ENCODE data around the gene HIPK3. TPM values are rescaled to one million over a fixed set of nuclear protein-coding genes. Genes with fewer than 3 reads are reported as not detected.
A peak's percentile ranks its signal among the peaks of the same experiment; 100 is the strongest.

Gene HIPK3
- total RNA-seq, 4 donors from 2014 or later: 233 to 345 (median 278) TPM

GRCh38 chr11:33329705-33330329, 72.6 kb downstream of the HIPK3 start:
- no peak for TF ChIP-seq CTCF (IDR thresholded peaks at IDR 0.05)
- DNase-seq (ENCODE audit: low spot score) (no peak), ATAC-seq (ENCODE audit: low FRiP score) (peak; percentile 41)

GRCh38 chr11:33333816-33334215, 76.6 kb downstream of the HIPK3 start:
- DNase-seq (ENCODE audit: low spot score) (no peak), ATAC-seq (ENCODE audit: low FRiP score) (no peak)
- no peak for TF ChIP-seq CTCF (IDR thresholded peaks at IDR 0.05)

- no peak for ATAC-seq (ENCODE audit: low FRiP score)
- DNase-seq (ENCODE audit: low spot score): no peak
- no peak for TF ChIP-seq CTCF (IDR thresholded peaks at IDR 0.05)
Measured at GRCh38 chr11:33334627-33335026, 77.4 kb downstream of the HIPK3 start.

DNA sequence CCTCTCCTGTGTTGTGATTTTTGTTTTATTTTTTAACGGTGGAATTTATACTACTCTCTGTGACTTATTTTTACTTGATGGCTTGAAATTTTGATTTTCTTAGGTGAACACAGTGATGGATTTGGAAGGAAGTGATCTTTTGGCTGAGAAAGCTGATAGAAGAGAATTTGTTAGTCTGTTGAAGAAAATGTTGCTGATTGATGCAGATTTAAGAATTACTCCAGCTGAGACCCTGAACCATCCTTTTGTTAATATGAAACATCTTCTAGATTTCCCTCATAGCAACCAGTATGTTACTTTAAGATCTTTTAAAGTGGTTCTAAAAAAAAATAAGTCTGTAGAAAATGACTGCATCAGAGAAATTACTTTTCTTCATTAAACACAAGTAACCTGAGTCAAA, 82.1 kb downstream of the HIPK3 start:
- no peak for TF ChIP-seq CTCF (IDR thresholded peaks at IDR 0.05)
- no peak for DNase-seq (ENCODE audit: low spot score)
- no peak for ATAC-seq (ENCODE audit: low FRiP score)

- no peak for TF ChIP-seq CTCF (IDR thresholded peaks at IDR 0.05)
- DNase-seq (ENCODE audit: low spot score) (no peak), ATAC-seq (ENCODE audit: low FRiP score) (no peak)
Measured at GRCh38 chr11:33344611-33345010, 87.4 kb downstream of the HIPK3 start.

DNA sequence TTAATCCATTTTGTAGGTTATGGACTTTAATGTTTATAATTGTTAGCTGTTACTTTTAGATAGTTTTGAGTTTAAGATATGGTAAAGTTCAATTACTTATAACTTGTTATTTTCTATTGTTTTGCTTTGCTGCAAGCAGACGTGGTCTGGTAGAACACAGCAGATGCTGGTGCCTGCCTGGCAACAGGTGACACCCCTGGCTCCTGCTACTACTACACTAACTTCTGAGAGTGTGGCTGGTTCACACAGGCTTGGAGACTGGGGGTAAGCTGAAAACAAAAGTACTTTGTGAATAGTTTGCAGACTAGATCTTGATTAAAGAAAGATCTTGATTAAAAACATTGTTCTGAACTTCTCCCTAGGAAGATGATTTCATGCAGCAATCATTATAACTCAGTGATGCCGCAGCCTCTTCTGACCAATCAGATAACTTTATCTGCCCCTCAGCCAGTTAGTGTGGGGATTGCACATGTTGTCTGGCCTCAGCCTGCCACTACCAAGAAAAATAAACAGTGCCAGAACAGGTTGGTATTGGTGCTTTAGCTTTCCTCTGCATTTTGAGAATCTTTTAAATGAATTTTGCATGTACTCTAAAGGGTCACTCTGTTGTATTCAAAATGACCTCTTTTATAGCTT, 90.4 kb downstream of the HIPK3 start:
- TF ChIP-seq CTCF (IDR thresholded peaks at IDR 0.05): no peak
- DNase-seq (ENCODE audit: low spot score): no peak
- no peak for ATAC-seq (ENCODE audit: low FRiP score)

- ATAC-seq (ENCODE audit: low FRiP score) (no peak), DNase-seq (ENCODE audit: low spot score) (no peak)
- no peak for TF ChIP-seq CTCF (IDR thresholded peaks at IDR 0.05)
Measured at GRCh38 chr11:33350287-33350686, 93.1 kb downstream of the HIPK3 start.
